HG02798 (cell line): ENCODE results near the gene ITGA7.
"Not testable (repeated sequence)": the region's sequence is repeated elsewhere in the genome, so short reads cannot be mapped to it uniquely, and the experiment has no call there.

Source experiments
- ATAC-seq: cut with Tn5 transposase; IDR thresholded peaks from one replicate; pipeline ENCODE4 v1.9.1; 2021; ENCODE audit warnings: mild to moderate bottlenecking; ENCODE audit not compliant: unreplicated experiment, poor library complexity

The ITGA7 gene

DNA sequence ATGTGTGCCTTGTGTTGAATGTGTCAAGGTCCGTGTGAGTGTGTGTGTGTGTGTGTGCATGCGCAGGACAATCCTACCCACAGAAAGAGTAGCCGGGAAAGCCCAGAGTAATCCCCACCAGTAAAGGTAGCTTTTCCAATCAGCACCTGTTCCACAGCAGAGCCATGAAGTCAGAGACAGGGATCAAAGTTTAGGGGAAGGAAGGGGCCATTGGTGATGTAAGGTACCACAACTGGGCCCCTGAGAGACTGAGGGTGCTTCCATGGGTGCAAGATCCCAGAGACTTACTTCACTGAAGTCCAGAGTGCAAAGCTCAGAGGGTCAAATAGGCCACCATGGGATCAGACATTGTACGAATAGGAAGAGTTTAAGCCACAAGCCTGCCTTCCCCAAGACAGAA is 50.5 kb downstream of the ITGA7 start:
- no peak for ATAC-seq

- no peak for ATAC-seq
These were observed 53.0 kb downstream of the ITGA7 start for GRCh38 chr12:55654511-55655214.

GRCh38 chr12:55653031-55653430 is 54.7 kb downstream of the ITGA7 start:
- ATAC-seq: no peak

DNA sequence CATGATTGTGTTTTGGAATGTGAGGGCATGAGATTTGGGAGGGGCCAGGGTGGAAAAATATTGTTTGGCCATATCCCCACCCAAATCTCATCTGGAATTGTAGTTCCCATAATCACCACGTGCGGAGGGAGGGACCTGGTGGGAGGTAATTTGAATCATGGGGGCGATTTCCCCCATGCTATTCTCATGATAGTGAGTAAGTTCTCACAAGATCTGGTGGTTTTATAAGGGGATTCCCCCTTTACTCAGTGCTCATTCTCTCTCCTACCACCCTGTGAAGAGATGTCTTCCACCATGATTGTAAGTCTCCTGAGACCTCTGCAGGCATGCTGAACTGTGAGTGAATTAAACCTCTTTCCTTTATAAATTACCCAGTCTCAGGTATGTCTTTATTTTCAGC is 55.4 kb downstream of the ITGA7 start:
- ATAC-seq: no peak

DNA sequence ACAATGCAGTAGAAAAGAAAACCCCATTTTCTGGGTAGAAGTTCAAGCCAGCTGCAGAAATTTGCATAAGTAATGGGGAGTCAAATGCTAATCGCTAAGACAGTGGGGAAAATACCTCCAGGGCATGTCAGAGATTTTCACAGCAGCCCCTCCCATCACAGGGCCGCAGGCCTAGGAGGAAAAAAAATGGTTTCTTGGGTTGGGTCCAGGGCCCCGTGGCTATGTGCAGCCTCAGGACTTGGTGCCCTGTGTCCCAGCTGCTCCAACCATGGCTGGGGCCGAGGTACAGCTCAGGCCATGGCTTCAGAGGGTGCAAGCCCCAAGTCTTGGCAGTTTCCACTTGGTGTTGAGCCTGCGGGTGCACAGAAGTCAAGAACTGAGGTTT is 56.4 kb downstream of the ITGA7 start:
- ATAC-seq: no peak

- not testable (repeated sequence) for ATAC-seq
These were observed 56.9 kb downstream of the ITGA7 start for GRCh38 chr12:55650620-55651298.

GRCh38 chr12:55647027-55647426 is 60.7 kb downstream of the ITGA7 start:
- no peak for ATAC-seq

- ATAC-seq: no peak
These were observed 63.1 kb downstream of the ITGA7 start for GRCh38 chr12:55644591-55644990.

DNA sequence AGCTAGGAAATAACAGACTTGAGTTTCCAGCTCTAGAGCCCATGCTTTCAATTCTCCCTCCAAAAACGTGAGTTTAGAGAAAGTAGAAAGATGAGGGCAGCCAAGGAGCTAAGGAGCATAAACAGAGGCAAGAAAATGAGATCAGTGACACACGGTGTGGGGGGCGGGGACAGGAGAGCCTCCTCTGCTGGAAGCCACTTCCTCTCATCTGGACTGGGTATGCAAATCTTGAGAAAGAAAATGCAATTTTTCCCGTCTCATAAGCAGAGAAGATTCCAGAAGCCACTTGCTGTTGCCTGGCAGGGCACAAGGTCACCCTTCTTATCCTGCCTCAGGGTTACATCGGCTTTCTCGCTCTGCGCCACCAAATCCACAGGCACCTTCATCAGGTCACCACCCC is 65.0 kb downstream of the ITGA7 start:
- peak; percentile 26 for ATAC-seq

DNA sequence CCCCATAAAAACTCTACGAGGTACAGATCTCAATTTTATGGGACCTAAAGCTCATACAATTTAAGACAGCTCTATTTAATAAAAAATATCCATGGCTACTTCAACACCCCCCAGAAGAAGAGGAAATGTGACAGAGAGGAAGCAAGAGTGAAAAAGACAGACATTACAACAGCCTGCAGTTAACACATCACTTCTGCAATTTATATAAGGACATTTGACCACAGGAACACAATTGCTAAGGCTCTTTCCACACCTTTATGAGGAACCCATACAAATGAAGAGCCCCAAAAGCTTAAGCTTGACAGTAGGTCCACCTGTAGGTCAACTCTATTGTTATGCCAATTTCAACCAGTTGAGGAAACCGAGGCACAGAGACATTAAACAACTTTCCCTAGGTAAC is 65.4 kb downstream of the ITGA7 start:
- no peak for ATAC-seq

- no peak for ATAC-seq
These were observed 66.1 kb downstream of the ITGA7 start for GRCh38 chr12:55641595-55641994.

GRCh38 chr12:55637467-55637866 is 70.2 kb downstream of the ITGA7 start:
- ATAC-seq: no peak

DNA sequence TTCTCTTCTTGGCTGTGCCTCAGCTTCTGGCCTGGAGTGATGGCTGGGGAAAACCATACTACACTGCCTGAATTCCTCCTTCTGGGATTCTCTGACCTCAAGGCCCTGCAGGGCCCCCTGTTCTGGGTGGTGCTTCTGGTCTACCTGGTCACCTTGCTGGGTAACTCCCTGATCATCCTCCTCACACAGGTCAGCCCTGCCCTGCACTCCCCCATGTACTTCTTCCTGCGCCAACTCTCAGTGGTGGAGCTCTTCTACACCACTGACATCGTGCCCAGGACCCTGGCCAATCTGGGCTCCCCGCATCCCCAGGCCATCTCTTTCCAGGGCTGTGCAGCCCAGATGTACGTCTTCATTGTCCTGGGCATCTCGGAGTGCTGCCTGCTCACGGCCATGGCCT is 70.9 kb downstream of the ITGA7 start, which contains the start of gene OR10P1:
Gene OR10P1 (plus strand): TSS at position 40 of the 400 bp plus-strand sequence. CDS start 0 bp downstream, at position 40.
- no peak for ATAC-seq

DNA sequence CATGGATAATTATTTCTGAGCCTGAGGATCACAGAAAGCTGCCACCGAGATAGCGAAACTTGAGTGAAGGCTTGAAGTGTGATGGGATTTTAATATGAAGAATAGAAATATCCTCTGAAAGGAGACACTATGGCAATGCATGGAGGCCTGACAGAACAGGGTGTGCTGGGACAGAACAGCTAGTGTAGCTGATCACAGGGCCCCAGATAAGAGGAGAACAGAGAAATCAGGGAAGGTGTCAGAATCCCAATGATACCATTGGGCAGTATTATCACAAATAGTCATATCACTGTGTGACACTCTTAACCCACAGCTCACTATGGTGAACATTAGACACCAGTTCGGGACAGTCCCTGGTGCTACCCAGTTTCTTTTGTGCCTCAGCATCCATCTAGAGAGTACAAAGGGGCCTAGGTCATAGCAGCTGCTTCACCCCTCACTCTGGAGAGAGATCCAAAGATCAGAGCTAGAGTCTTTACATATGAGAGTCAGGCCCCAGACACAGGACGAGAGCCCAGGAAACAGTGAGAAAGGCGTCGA is 71.5 kb downstream of the ITGA7 start:
- no peak for ATAC-seq
